ENCODE results near the gene TCEAL6. TPM values are rescaled to one million over a fixed set of nuclear protein-coding genes. Genes with fewer than 3 reads are reported as not detected.
"Not testable (repeated sequence)": the region's sequence is repeated elsewhere in the genome, so short reads cannot be mapped to it uniquely, and the experiment has no call there.

The TCEAL6 gene
- total and polyA plus RNA-seq, 4 donors, result not detected

DNA sequence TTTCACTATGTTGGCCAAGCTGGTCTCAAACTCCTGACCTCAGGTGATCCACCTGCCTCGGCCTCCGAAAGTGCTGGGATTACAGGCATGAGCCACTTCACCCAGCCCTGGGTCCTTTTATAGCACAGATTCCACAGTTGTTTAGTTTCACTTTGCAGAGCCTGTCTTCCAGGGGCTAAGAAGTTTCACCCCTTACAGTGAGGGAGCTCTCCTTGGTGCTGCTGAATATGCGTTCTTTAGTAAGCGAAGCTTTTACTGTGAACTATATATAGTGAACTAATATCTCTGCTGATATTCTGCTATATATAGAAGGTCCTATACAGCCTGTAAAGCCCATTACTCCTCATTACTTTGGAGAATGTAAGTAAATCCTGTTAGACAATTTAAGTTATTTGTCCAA, 4.2 kb downstream of the TCEAL6 start:
- H3K36me3 ChIP-seq (ENCODE audit: control insufficient read depth in 4 of 4, insufficient read depth in 4 of 4, low read length in 4 of 4), result no peaks in the 10 kb centered on the region
- peaks cover 3 to 53% (median 9%) of the 10 kb centered on the region in 3 donors for H3K27me3 ChIP-seq (ENCODE audit: control insufficient read depth in 3 of 3, insufficient read depth in 3 of 3, low read length in 2 of 3)
- ATAC-seq (ENCODE audit: insufficient read depth, low FRiP score), result no peak
- peak in 1 of 3 donors; percentile 52 for DNase-seq
- TF ChIP-seq CTCF (IDR thresholded peaks at IDR 0.05; ENCODE audit: control extremely low read depth, extremely low read depth), result no peak
- no peaks in the 10 kb centered on the region for H3K4me1 ChIP-seq (ENCODE audit: control insufficient read depth in 5 of 5, insufficient read depth in 5 of 5, low read length in 5 of 5)
- 52 to 58% methylated on average over 4 of the region's 4 CpGs for WGBS, 2 donors
- H3K27ac ChIP-seq (ENCODE audit: low read depth in 1 of 2, low read length in 1 of 2), result no peak overlapping the region
- H3K4me3 ChIP-seq, result no peak overlapping the region
- no peak overlapping the region for H3K9ac ChIP-seq (ENCODE audit: insufficient read depth in 1 of 2, low read length in 2 of 2)
- H3K9me3 ChIP-seq (ENCODE audit: control insufficient read depth in 4 of 4, insufficient read depth in 3 of 4, low read length in 3 of 4), result peaks cover 0 to 2% (median 0%) of the 10 kb centered on the region in 4 donors

DNA sequence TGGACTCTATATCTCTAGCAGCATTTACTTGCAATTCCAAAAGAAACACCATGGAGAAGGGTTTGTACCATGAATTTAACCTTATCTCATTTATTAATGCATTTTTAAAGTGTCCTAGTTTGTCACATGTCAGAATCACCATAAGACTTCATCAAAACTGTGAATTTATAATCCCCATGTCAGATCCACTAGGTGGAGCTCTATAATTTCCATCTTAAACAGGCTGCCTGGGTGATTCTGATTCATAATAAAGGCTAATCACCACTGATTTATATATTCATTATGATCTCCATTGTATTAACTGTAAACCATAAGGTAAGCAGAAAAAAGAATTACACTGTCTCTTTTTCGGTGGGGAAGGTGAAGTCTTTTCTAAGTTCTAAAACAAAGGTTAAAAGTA, 12.8 kb downstream of the TCEAL6 start:
- ATAC-seq (ENCODE audit: insufficient read depth, low FRiP score) (no peak), DNase-seq (peak in 1 of 3 donors; percentile 2)
- Histone ChIP-seq H3K27ac (ENCODE audit: low read depth in 1 of 2, low read length in 1 of 2) (no peak overlapping the region), H3K9ac (ENCODE audit: insufficient read depth in 1 of 2, low read length in 2 of 2) (no peak overlapping the region), H3K36me3 (ENCODE audit: control insufficient read depth in 4 of 4, insufficient read depth in 4 of 4, low read length in 4 of 4) (no peaks in the 10 kb centered on the region), H3K27me3 (ENCODE audit: control insufficient read depth in 3 of 3, insufficient read depth in 3 of 3, low read length in 2 of 3) (peaks cover 5 to 53% (median 26%) of the 10 kb centered on the region in 3 donors), H3K4me1 (ENCODE audit: control insufficient read depth in 5 of 5, insufficient read depth in 5 of 5, low read length in 5 of 5) (peaks cover 0 to 2% (median 0%) of the 10 kb centered on the region in 5 donors), H3K4me3 (no peak overlapping the region), H3K9me3 (ENCODE audit: control insufficient read depth in 4 of 4, insufficient read depth in 3 of 4, low read length in 3 of 4) (no peaks in the 10 kb centered on the region)
- no peak for TF ChIP-seq CTCF (IDR thresholded peaks at IDR 0.05; ENCODE audit: control extremely low read depth, extremely low read depth)
- WGBS, 2 donors, result 29 to 67% methylated on average over 1 of the region's 1 CpG

- ATAC-seq (ENCODE audit: insufficient read depth, low FRiP score), result no peak
- no peak for TF ChIP-seq CTCF (IDR thresholded peaks at IDR 0.05; ENCODE audit: control extremely low read depth, extremely low read depth)
- no peak overlapping the region for H3K4me3 ChIP-seq
- H3K9me3 ChIP-seq (ENCODE audit: control insufficient read depth in 4 of 4, insufficient read depth in 3 of 4, low read length in 3 of 4), result no peaks in the 10 kb centered on the region
- H3K9ac ChIP-seq (ENCODE audit: insufficient read depth in 1 of 2, low read length in 2 of 2), result no peak overlapping the region
- H3K27ac ChIP-seq (ENCODE audit: low read depth in 1 of 2, low read length in 1 of 2), result no peak overlapping the region
- peaks cover 5 to 48% (median 25%) of the 10 kb centered on the region in 3 donors for H3K27me3 ChIP-seq (ENCODE audit: control insufficient read depth in 3 of 3, insufficient read depth in 3 of 3, low read length in 2 of 3)
- WGBS, 2 donors, result 49 to 61% methylated on average over 8 of the region's 8 CpGs
- peaks cover 0 to 2% (median 0%) of the 10 kb centered on the region in 5 donors for H3K4me1 ChIP-seq (ENCODE audit: control insufficient read depth in 5 of 5, insufficient read depth in 5 of 5, low read length in 5 of 5)
- no peaks in the 10 kb centered on the region for H3K36me3 ChIP-seq (ENCODE audit: control insufficient read depth in 4 of 4, insufficient read depth in 4 of 4, low read length in 4 of 4)
- no peak for DNase-seq
These were observed 15.4 kb downstream of the TCEAL6 start for GRCh38 chrX:102126863-102127262.

DNA sequence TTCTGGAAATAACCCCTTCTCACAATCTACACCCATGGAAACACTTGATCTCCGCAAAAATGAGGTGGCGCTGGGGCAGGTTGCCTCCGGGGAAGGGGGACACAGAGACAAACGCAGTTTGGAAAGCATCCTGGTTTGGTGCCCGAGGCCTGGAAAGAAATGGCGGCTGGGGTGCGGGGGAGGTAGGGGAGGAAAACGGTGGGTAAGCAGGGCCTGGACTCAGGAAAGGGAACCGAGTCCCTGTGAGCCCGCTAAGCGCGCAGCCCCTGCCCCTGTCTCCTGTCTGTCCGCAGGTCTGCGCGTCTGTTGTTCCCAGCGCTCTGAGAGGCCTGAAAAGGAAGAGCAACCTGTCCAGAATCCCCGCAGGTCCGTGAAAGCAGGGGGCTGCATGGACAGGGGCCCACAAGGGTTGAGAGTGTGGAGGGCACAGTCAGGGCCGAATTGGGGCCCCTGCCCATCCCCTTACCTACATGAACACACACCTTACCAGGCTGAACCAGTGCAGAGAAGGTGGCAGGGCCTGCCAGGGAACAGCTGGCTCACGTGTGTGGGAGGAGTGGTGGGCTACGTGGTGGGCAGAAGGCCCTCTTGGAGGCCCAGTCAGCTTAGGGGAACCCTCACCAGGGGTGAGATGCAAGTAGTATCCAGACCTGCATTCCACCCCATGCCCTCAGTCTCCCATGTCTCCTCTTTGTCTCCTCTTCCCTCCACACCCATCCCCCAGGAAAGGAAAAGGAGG, 16.0 kb downstream of the TCEAL6 start:
- not testable (repeated sequence) for H3K4me3 ChIP-seq; ATAC-seq (ENCODE audit: insufficient read depth, low FRiP score); H3K27ac ChIP-seq (ENCODE audit: low read depth in 1 of 2, low read length in 1 of 2)

GRCh38 chrX:102125436-102125835, 16.8 kb downstream of the TCEAL6 start, which contains the start of gene TCEAL2:
Gene TCEAL2, plus strand, starts transcription at chrX:102125679. Its CDS starts 1,152 bp downstream, at chrX:102126831.
- peak; percentile 68 for ATAC-seq (ENCODE audit: insufficient read depth, low FRiP score)
- DNase-seq, result peak; percentile 0 to 18 (median 4)
- not testable (repeated sequence) for H3K36me3 ChIP-seq (ENCODE audit: control insufficient read depth in 4 of 4, insufficient read depth in 4 of 4, low read length in 4 of 4); H3K4me1 ChIP-seq (ENCODE audit: control insufficient read depth in 5 of 5, insufficient read depth in 5 of 5, low read length in 5 of 5); H3K9me3 ChIP-seq (ENCODE audit: control insufficient read depth in 4 of 4, insufficient read depth in 3 of 4, low read length in 3 of 4); H3K4me3 ChIP-seq; H3K9ac ChIP-seq (ENCODE audit: insufficient read depth in 1 of 2, low read length in 2 of 2); H3K27ac ChIP-seq (ENCODE audit: low read depth in 1 of 2, low read length in 1 of 2)
- H3K27me3 ChIP-seq (ENCODE audit: control insufficient read depth in 3 of 3, insufficient read depth in 3 of 3, low read length in 2 of 3), result peaks cover 5 to 44% (median 25%) of the 10 kb centered on the region in 3 donors
- WGBS, 2 donors, result 0 to 22% methylated on average over 10 to 33 of the region's 38 CpGs

More for the DNA sequence above, 16.0 kb downstream of the TCEAL6 start:
- H3K4me1 ChIP-seq (ENCODE audit: control insufficient read depth in 5 of 5, insufficient read depth in 5 of 5, low read length in 5 of 5); H3K36me3 ChIP-seq (ENCODE audit: control insufficient read depth in 4 of 4, insufficient read depth in 4 of 4, low read length in 4 of 4); H3K9ac ChIP-seq (ENCODE audit: insufficient read depth in 1 of 2, low read length in 2 of 2); H3K9me3 ChIP-seq (ENCODE audit: control insufficient read depth in 4 of 4, insufficient read depth in 3 of 4, low read length in 3 of 4); DNase-seq: not testable (repeated sequence)
- H3K27me3 ChIP-seq (ENCODE audit: control insufficient read depth in 3 of 3, insufficient read depth in 3 of 3, low read length in 2 of 3), result peaks cover 5 to 44% (median 25%) of the 10 kb centered on the region in 3 donors
- WGBS, 2 donors, result 17 to 37% methylated on average over 14 to 21 of the region's 21 CpGs

GRCh38 chrX:102125014-102125413, 17.3 kb downstream of the TCEAL6 start:
- H3K36me3 ChIP-seq (ENCODE audit: control insufficient read depth in 4 of 4, insufficient read depth in 4 of 4, low read length in 4 of 4); H3K4me1 ChIP-seq (ENCODE audit: control insufficient read depth in 5 of 5, insufficient read depth in 5 of 5, low read length in 5 of 5); H3K9ac ChIP-seq (ENCODE audit: insufficient read depth in 1 of 2, low read length in 2 of 2); H3K4me3 ChIP-seq; DNase-seq; H3K9me3 ChIP-seq (ENCODE audit: control insufficient read depth in 4 of 4, insufficient read depth in 3 of 4, low read length in 3 of 4); H3K27ac ChIP-seq (ENCODE audit: low read depth in 1 of 2, low read length in 1 of 2); ATAC-seq (ENCODE audit: insufficient read depth, low FRiP score): not testable (repeated sequence)
- 18 to 45% methylated on average over 7 to 9 of the region's 10 CpGs for WGBS, 2 donors
- peaks cover 2 to 41% (median 25%) of the 10 kb centered on the region in 3 donors for H3K27me3 ChIP-seq (ENCODE audit: control insufficient read depth in 3 of 3, insufficient read depth in 3 of 3, low read length in 2 of 3)

Measured in lung (tissue), 12 donors.